ENCODE measurements around the gene CRHBP.

The CRHBP gene

GRCh38 chr5:76974785-76975184 lies 21.9 kb downstream of the CRHBP start:
- H3K4me2 ChIP-seq (ENCODE audit: low read depth, low read length, poor library complexity, severe bottlenecking) = no peak overlapping the region
- no peaks in the 10 kb centered on the region for H3K9me3 ChIP-seq (ENCODE audit: insufficient read depth, low read depth, low read length)
- no peaks in the 10 kb centered on the region for H3K79me2 ChIP-seq (ENCODE audit: insufficient read depth, low read length)
- no peaks in the 10 kb centered on the region for H3F3A ChIP-seq (ENCODE audit: low read depth)
- no peaks in the 10 kb centered on the region for H4K20me1 ChIP-seq (ENCODE audit: insufficient read depth, low read length, poor library complexity, severe bottlenecking)
- TF ChIP-seq CTCF (conservative IDR thresholded peaks at IDR 0.05; ENCODE audit: low read length) (no peak), EZH2phosphoT487 (IDR thresholded peaks at IDR 0.05; ENCODE audit: borderline replicate concordance) (no peak)
- no peaks in the 10 kb centered on the region for H3K4me1 ChIP-seq (ENCODE audit: insufficient read depth, low read length, poor library complexity, severe bottlenecking)
- H3K27me3 ChIP-seq (ENCODE audit: insufficient read depth, low read length, poor library complexity, severe bottlenecking) = no peaks in the 10 kb centered on the region
- no peaks in the 10 kb centered on the region for H3K36me3 ChIP-seq (ENCODE audit: insufficient read depth, low read length)
- no peak overlapping the region for H3K4me3 ChIP-seq (ENCODE audit: low read length, poor library complexity, severe bottlenecking)
- no peaks in the 10 kb centered on the region for H3K9me2 ChIP-seq (replicated peaks; ENCODE audit: low read depth, low read length)
- no peak overlapping the region for H3K9ac ChIP-seq (ENCODE audit: low read depth, low read length, poor library complexity, severe bottlenecking)
- no peak overlapping the region for H2AFZ ChIP-seq (ENCODE audit: low read length)

GRCh38 chr5:76978869-76979268 lies 26.0 kb downstream of the CRHBP start:
- no peaks in the 10 kb centered on the region for H3K27me3 ChIP-seq (ENCODE audit: insufficient read depth, low read length, poor library complexity, severe bottlenecking)
- H3K4me1 ChIP-seq (ENCODE audit: insufficient read depth, low read length, poor library complexity, severe bottlenecking) = no peaks in the 10 kb centered on the region
- H2AFZ ChIP-seq (ENCODE audit: low read length) = no peak overlapping the region
- no peak overlapping the region for H3K4me3 ChIP-seq (ENCODE audit: low read length, poor library complexity, severe bottlenecking)
- no peaks in the 10 kb centered on the region for H3K79me2 ChIP-seq (ENCODE audit: insufficient read depth, low read length)
- H3K36me3 ChIP-seq (ENCODE audit: insufficient read depth, low read length) = no peaks in the 10 kb centered on the region
- H3K4me2 ChIP-seq (ENCODE audit: low read depth, low read length, poor library complexity, severe bottlenecking) = no peak overlapping the region
- no peaks in the 10 kb centered on the region for H3F3A ChIP-seq (ENCODE audit: low read depth)
- no peak overlapping the region for H3K9ac ChIP-seq (ENCODE audit: low read depth, low read length, poor library complexity, severe bottlenecking)
- H3K9me3 ChIP-seq (ENCODE audit: insufficient read depth, low read depth, low read length) = no peaks in the 10 kb centered on the region
- no peaks in the 10 kb centered on the region for H4K20me1 ChIP-seq (ENCODE audit: insufficient read depth, low read length, poor library complexity, severe bottlenecking)
- TF ChIP-seq CTCF (conservative IDR thresholded peaks at IDR 0.05; ENCODE audit: low read length) = no peak
- no peak for TF ChIP-seq EZH2phosphoT487 (IDR thresholded peaks at IDR 0.05; ENCODE audit: borderline replicate concordance)
- no peaks in the 10 kb centered on the region for H3K9me2 ChIP-seq (replicated peaks; ENCODE audit: low read depth, low read length)

- no peak overlapping the region for H3K4me3 ChIP-seq (ENCODE audit: low read length, poor library complexity, severe bottlenecking)
- H3K36me3 ChIP-seq (ENCODE audit: insufficient read depth, low read length) = no peaks in the 10 kb centered on the region
- no peaks in the 10 kb centered on the region for H3F3A ChIP-seq (ENCODE audit: low read depth)
- no peak overlapping the region for H2AFZ ChIP-seq (ENCODE audit: low read length)
- no peaks in the 10 kb centered on the region for H3K9me3 ChIP-seq (ENCODE audit: insufficient read depth, low read depth, low read length)
- no peak overlapping the region for H3K4me2 ChIP-seq (ENCODE audit: low read depth, low read length, poor library complexity, severe bottlenecking)
- H3K9me2 ChIP-seq (replicated peaks; ENCODE audit: low read depth, low read length) = no peaks in the 10 kb centered on the region
- TF ChIP-seq CTCF (conservative IDR thresholded peaks at IDR 0.05; ENCODE audit: low read length) = no peak
- TF ChIP-seq EZH2phosphoT487 (IDR thresholded peaks at IDR 0.05; ENCODE audit: borderline replicate concordance) = no peak
- no peak overlapping the region for H3K9ac ChIP-seq (ENCODE audit: low read depth, low read length, poor library complexity, severe bottlenecking)
- no peaks in the 10 kb centered on the region for H3K4me1 ChIP-seq (ENCODE audit: insufficient read depth, low read length, poor library complexity, severe bottlenecking)
- no peaks in the 10 kb centered on the region for H3K27me3 ChIP-seq (ENCODE audit: insufficient read depth, low read length, poor library complexity, severe bottlenecking)
- no peaks in the 10 kb centered on the region for H4K20me1 ChIP-seq (ENCODE audit: insufficient read depth, low read length, poor library complexity, severe bottlenecking)
- H3K79me2 ChIP-seq (ENCODE audit: insufficient read depth, low read length) = no peaks in the 10 kb centered on the region
Measured at GRCh38 chr5:76980518-76981144, 27.8 kb downstream of the CRHBP start.
